OCI-LY1 (cell line): Measurements from ENCODE around the gene ERICH3.

Experiments
- H2AFZ ChIP-seq: fragments of 200-600 bp; sonication (generic), shearing (Covaris generic); 2 replicates; pipeline ENCODE4 v1.6.0; 2014; ENCODE audit warnings: antibody characterized with exemption, mild to moderate bottlenecking, low read length
- H3F3A ChIP-seq: fragments of 200-600 bp; sonication (generic), shearing (Covaris generic); 2 replicates; pipeline ENCODE4 v1.6.0; 2014; ENCODE audit warnings: mild to moderate bottlenecking, antibody characterized with exemption, low read length, moderate library complexity; ENCODE audit not compliant: insufficient read depth
- H3K27ac ChIP-seq: fragments of 200-600 bp; sonication (generic); 2 replicates; pipeline ENCODE4 v1.5.1; 2014; ENCODE audit warnings: low read length, mixed run types, mild to moderate bottlenecking, low read depth; ENCODE audit not compliant: poor library complexity, severe bottlenecking
- H3K27me3 ChIP-seq: fragments of 200-600 bp; sonication (generic); 2 replicates; pipeline ENCODE4 v1.6.0; 2014; ENCODE audit warnings: antibody characterized with exemption, mild to moderate bottlenecking, low read length, moderate library complexity; ENCODE audit not compliant: insufficient read depth
- H3K36me3 ChIP-seq: fragments of 200-600 bp; sonication (generic); 2 replicates; pipeline ENCODE4 v1.6.1; 2014; ENCODE audit warnings: mild to moderate bottlenecking, antibody characterized with exemption, low read length, moderate library complexity, mixed read lengths; ENCODE audit not compliant: insufficient read depth
- H3K4me1 ChIP-seq: fragments of 200-600 bp; sonication (generic); 2 replicates; pipeline ENCODE4 v1.5.1; 2014; ENCODE audit warnings: mild to moderate bottlenecking, low read length, moderate library complexity; ENCODE audit not compliant: insufficient read depth, severe bottlenecking
- H3K4me2 ChIP-seq: fragments of 200-600 bp; sonication (generic), shearing (Covaris generic); 2 replicates; pipeline ENCODE4 v1.6.1; 2014; ENCODE audit warnings: low read length
- H3K4me3 ChIP-seq: fragments of 200-600 bp; sonication (generic); 2 replicates; pipeline ENCODE4 v1.5.1; 2014; ENCODE audit warnings: low read length, low read depth, mild to moderate bottlenecking, mixed read lengths; ENCODE audit not compliant: poor library complexity, severe bottlenecking
- H3K79me2 ChIP-seq: fragments of 200-600 bp; shearing (Covaris generic); 2 replicates; pipeline ENCODE4 v1.6.1; 2016; ENCODE audit warnings: mixed run types, low read length, mixed read lengths; ENCODE audit not compliant: insufficient read depth
- H3K9ac ChIP-seq: fragments of 200-600 bp; sonication (generic), shearing (Covaris generic); 2 replicates; pipeline ENCODE4 v1.6.1; 2014; ENCODE audit warnings: mild to moderate bottlenecking, low read length, mixed read lengths
- H3K9me2 ChIP-seq: fragments of 200-600 bp; sonication (generic), shearing (Covaris generic); 2 replicates; pipeline ENCODE4 v1.6.1; 2014; ENCODE audit warnings: low read depth, mild to moderate bottlenecking, low read length, mixed read lengths
- H3K9me3 ChIP-seq: fragments of 200-600 bp; shearing (Covaris generic); 2 replicates; pipeline ENCODE4 v1.6.1; 2014; ENCODE audit warnings: low read length, mixed read lengths
- H4K20me1 ChIP-seq: fragments of 200-600 bp; sonication (generic), shearing (Covaris generic); 2 replicates; pipeline ENCODE4 v1.6.0; 2016; ENCODE audit warnings: mild to moderate bottlenecking, low read length; ENCODE audit not compliant: insufficient read depth
- EZH2 ChIP-seq: fragments of 200-600 bp; sonication (generic), shearing (Covaris generic); IDR thresholded peaks from 2 replicates; pipeline ENCODE4 v1.8.0; 2017; ENCODE audit warnings: borderline replicate concordance, mixed run types, mild to moderate bottlenecking, antibody characterized with exemption, low read length, moderate library complexity, mixed read lengths
- TF ChIP-seq, protein P1 (sequence below): fragments of 200-600 bp; sonication (generic), shearing (Covaris generic); IDR thresholded peaks from 2 replicates; pipeline ENCODE4 v1.5.1; 2017; ENCODE audit warnings: mild to moderate bottlenecking, antibody characterized with exemption, low read length, moderate library complexity, mixed read lengths

Gene ERICH3

GRCh38 chr1:74715806-74716205 lies 42.2 kb upstream of the ERICH3 start:
- H3K4me3 ChIP-seq: no peak overlapping the region
- H3F3A ChIP-seq: no peaks in the 10 kb centered on the region
- peaks cover 14% of the 10 kb centered on the region; the same call in 1 of the 2 replicates for H3K36me3 ChIP-seq
- no peak for TF ChIP-seq EZH2
- TF ChIP-seq, protein P1, sequence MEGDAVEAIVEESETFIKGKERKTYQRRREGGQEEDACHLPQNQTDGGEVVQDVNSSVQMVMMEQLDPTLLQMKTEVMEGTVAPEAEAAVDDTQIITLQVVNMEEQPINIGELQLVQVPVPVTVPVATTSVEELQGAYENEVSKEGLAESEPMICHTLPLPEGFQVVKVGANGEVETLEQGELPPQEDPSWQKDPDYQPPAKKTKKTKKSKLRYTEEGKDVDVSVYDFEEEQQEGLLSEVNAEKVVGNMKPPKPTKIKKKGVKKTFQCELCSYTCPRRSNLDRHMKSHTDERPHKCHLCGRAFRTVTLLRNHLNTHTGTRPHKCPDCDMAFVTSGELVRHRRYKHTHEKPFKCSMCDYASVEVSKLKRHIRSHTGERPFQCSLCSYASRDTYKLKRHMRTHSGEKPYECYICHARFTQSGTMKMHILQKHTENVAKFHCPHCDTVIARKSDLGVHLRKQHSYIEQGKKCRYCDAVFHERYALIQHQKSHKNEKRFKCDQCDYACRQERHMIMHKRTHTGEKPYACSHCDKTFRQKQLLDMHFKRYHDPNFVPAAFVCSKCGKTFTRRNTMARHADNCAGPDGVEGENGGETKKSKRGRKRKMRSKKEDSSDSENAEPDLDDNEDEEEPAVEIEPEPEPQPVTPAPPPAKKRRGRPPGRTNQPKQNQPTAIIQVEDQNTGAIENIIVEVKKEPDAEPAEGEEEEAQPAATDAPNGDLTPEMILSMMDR: no peak
- no peaks in the 10 kb centered on the region for H3K27me3 ChIP-seq
- no peak overlapping the region for H3K4me2 ChIP-seq
- H3K9me2 ChIP-seq: no peaks in the 10 kb centered on the region
- no peaks in the 10 kb centered on the region for H3K9me3 ChIP-seq
- no peaks in the 10 kb centered on the region for H4K20me1 ChIP-seq
- no peak overlapping the region for H3K27ac ChIP-seq
- H3K9ac ChIP-seq: no peak overlapping the region
- H3K4me1 ChIP-seq: no peaks in the 10 kb centered on the region
- H2AFZ ChIP-seq: no peak overlapping the region
- no peaks in the 10 kb centered on the region for H3K79me2 ChIP-seq

- H3K36me3 ChIP-seq: peaks cover 8% of the 10 kb centered on the region; the same call in 1 of the 2 replicates
Observed at GRCh38 chr1:74715236-74715502, 41.6 kb upstream of the ERICH3 start.

DNA sequence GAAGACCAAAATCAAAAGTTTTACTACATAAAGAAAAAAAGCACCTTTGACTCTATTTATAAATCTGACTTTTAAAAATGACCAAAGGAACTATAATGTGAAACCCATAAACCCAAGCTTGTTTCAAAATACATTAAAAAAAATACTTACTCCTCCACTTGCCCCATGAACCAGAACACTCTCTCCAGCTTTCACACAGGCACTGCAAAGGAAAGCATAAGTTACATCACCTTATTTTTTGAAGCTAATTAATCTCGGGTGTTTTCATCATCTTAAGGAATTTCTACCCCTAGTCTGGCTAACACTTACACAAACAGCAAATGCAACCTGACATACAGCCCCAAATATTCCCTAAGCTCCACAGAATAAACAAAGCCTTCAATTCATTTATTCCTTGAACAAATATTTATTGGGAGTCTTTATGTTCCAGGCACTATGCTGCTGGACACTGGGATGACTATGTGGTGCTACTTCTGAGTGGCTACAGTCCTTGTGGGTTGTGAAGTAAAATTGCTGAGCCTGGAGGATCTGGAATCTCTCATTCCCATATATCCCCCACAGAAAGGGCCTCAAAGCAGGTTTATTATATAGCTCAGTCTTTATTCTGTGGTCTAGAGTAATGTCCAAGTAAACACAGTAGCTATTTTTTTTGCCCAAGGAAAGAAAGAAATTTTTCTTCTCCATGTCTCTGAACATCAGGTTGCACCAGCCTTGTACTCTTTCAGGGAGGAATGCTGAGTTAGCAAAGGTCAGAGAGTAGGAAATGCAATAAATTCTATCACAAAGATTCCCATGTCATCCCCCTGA lies 41.0 kb upstream of the ERICH3 start:
- no peak overlapping the region for H3K27ac ChIP-seq
- H3K27me3 ChIP-seq: no peaks in the 10 kb centered on the region
- H2AFZ ChIP-seq: no peak overlapping the region
- H3K79me2 ChIP-seq: no peaks in the 10 kb centered on the region
- H3K9me3 ChIP-seq: no peaks in the 10 kb centered on the region
- H3K9me2 ChIP-seq: no peaks in the 10 kb centered on the region
- H3K4me3 ChIP-seq: no peak overlapping the region
- no peak overlapping the region for H3K9ac ChIP-seq
- no peaks in the 10 kb centered on the region for H3F3A ChIP-seq
- no peak overlapping the region for H3K4me2 ChIP-seq
- no peaks in the 10 kb centered on the region for H4K20me1 ChIP-seq
- H3K4me1 ChIP-seq: no peaks in the 10 kb centered on the region
- peaks cover 4% of the 10 kb centered on the region; the same call in 1 of the 2 replicates for H3K36me3 ChIP-seq
- TF ChIP-seq, protein P1: no peak
- no peak for TF ChIP-seq EZH2

More at GRCh38 chr1:74715236-74715502, 41.6 kb upstream of the ERICH3 start:
- no peaks in the 10 kb centered on the region for H3K9me2 ChIP-seq
- no peak overlapping the region for H3K9ac ChIP-seq
- TF ChIP-seq, protein P1: no peak
- TF ChIP-seq EZH2: no peak
- no peaks in the 10 kb centered on the region for H3K9me3 ChIP-seq
- no peak overlapping the region for H2AFZ ChIP-seq
- H3K27ac ChIP-seq: no peak overlapping the region
- H3K4me2 ChIP-seq: no peak overlapping the region
- no peaks in the 10 kb centered on the region for H3K27me3 ChIP-seq
- no peaks in the 10 kb centered on the region for H3K79me2 ChIP-seq
- H3K4me1 ChIP-seq: no peaks in the 10 kb centered on the region
- no peaks in the 10 kb centered on the region for H4K20me1 ChIP-seq
- no peaks in the 10 kb centered on the region for H3F3A ChIP-seq
- no peak overlapping the region for H3K4me3 ChIP-seq
